PC-3 (cell line): ENCODE measurements around the gene ASTN2.

ENCODE experiments used
- EZH2 ChIP-seq: fragments of 300-600 bp; sonication (generic); IDR thresholded peaks from one replicate; pipeline ENCODE4 v1.6.1; 2017; ENCODE audit warnings: antibody characterized with exemption, mild to moderate bottlenecking, low read length; ENCODE audit not compliant: unreplicated experiment
- EZH2phosphoT487 ChIP-seq: fragments of 300-600 bp; sonication (generic); IDR thresholded peaks from 2 replicates; pipeline ENCODE4 v1.6.1; 2018; ENCODE audit warnings: mild to moderate bottlenecking, antibody characterized with exemption, low read length, borderline replicate concordance
- TF ChIP-seq, protein P1 (sequence below): fragments of 300-600 bp; sonication (generic); conservative IDR thresholded peaks from 2 replicates; pipeline ENCODE4 v1.5.1; 2017; ENCODE audit warnings: antibody characterized with exemption, low read depth, mild to moderate bottlenecking, low read length

DNA sequence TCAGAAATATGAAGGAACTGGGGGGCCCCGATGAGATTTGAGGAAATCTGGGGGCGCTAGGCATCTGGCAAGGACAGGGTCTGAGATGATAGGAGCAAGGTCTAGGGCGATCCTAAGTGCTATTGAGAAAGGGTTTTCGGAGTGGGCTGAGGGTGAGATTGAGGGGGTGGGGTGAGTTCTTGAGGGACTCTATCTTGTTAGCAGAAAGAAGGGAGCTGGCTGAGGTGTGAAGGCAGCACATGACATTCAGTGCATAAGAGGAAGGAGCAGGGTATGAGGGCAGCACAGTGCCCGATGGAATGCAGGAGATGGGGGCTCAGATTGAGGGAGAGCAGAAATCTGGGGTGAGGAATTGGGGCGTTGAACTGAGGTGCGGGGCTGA is 727.1 kb downstream of the ASTN2 start:
- no peak for TF ChIP-seq EZH2
- TF ChIP-seq, protein P1, sequence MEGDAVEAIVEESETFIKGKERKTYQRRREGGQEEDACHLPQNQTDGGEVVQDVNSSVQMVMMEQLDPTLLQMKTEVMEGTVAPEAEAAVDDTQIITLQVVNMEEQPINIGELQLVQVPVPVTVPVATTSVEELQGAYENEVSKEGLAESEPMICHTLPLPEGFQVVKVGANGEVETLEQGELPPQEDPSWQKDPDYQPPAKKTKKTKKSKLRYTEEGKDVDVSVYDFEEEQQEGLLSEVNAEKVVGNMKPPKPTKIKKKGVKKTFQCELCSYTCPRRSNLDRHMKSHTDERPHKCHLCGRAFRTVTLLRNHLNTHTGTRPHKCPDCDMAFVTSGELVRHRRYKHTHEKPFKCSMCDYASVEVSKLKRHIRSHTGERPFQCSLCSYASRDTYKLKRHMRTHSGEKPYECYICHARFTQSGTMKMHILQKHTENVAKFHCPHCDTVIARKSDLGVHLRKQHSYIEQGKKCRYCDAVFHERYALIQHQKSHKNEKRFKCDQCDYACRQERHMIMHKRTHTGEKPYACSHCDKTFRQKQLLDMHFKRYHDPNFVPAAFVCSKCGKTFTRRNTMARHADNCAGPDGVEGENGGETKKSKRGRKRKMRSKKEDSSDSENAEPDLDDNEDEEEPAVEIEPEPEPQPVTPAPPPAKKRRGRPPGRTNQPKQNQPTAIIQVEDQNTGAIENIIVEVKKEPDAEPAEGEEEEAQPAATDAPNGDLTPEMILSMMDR: no peak
- TF ChIP-seq EZH2phosphoT487: no peak
